ENCODE results near the gene S100A13.
A peak's percentile ranks its signal among the peaks of the same experiment; 100 is the strongest.

The S100A13 gene

DNA sequence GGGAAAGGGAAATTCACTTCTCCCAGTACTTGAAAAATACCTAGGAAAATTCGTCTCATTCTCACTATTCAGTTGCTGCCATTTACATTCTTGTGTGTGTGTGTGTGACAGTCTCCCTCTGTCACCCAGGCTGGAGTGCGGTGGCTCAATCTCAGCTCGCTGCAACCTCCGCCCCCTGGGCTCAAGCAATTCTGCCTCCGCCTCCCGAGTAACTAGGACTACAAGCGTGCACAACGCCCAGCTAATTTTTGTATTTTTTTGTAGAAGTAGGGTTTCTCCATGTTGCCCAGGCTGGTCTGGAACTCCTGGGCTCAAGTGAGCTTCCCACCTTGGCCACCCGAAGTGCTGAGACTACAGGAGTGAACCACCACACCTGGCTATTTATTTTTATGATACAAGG, 32.4 kb upstream of the S100A13 start:
- no peaks in the 10 kb centered on the region for H3K9me3 ChIP-seq (ENCODE audit: control insufficient read depth, low read length)
- H3K4me3 ChIP-seq (ENCODE audit: low read length) = no peak overlapping the region
- H3K27me3 ChIP-seq (ENCODE audit: control insufficient read depth, insufficient read depth, low read length) = no peaks in the 10 kb centered on the region
- H3K4me1 ChIP-seq (ENCODE audit: control insufficient read depth, insufficient read depth, low read length) = peaks cover 14% of the 10 kb centered on the region
- peak overlapping the region; percentile 26 for H3K9ac ChIP-seq (ENCODE audit: low read length)
- H3K36me3 ChIP-seq (ENCODE audit: control insufficient read depth, insufficient read depth, low read length) = peaks cover 5% of the 10 kb centered on the region

GRCh38 chr1:153659175-153659534, 31.9 kb upstream of the S100A13 start:
- peak overlapping the region; percentile 52 for H3K4me3 ChIP-seq (ENCODE audit: low read length)
- peak overlapping the region; percentile 80 for H3K9ac ChIP-seq (ENCODE audit: low read length)
- no peaks in the 10 kb centered on the region for H3K27me3 ChIP-seq (ENCODE audit: control insufficient read depth, insufficient read depth, low read length)
- no peaks in the 10 kb centered on the region for H3K9me3 ChIP-seq (ENCODE audit: control insufficient read depth, low read length)
- peaks cover 5% of the 10 kb centered on the region for H3K36me3 ChIP-seq (ENCODE audit: control insufficient read depth, insufficient read depth, low read length)
- H3K4me1 ChIP-seq (ENCODE audit: control insufficient read depth, insufficient read depth, low read length) = peaks cover 14% of the 10 kb centered on the region

DNA sequence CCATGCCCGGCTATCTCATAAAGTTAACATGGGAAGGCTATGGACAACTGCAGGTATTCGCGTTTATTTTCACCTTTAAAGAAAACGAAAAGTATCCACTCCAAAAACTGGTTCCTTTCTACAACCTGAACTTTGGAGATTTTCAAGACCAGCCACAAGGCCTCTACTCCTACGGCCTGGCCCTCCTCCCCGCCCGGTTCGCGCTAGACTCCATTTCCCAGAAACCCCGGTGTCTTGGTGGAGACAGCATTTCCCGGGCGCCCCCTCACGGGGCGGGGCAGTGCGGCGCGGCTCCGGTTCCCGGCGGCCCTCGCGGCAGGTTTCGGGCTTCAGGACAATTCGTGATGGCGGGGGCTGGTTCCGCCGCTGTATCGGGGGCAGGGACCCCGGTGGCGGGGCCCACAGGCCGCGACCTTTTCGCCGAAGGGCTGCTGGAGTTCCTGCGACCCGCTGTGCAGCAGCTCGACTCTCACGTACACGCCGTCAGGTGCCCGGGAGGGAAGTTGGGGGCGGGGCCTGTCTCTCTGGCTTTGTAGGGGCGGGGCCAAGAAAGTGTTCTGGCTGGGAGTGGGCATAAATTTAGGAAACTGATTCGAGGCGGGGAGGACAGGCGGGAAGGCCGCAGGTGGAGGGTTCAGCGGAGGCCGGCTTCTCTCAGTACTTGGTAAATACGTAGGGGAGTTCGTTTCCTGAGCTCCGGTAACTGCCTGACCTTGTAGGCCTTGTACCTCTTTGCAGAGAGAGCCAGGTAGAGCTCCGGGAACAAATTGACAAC, 31.3 kb upstream of the S100A13 start, which contains the start of gene SNAPIN:
Gene SNAPIN (plus strand): TSS at position 304 of the 775 bp plus-strand sequence. CDS start 41 bp downstream, at position 345.
- Histone ChIP-seq H3K4me3 (ENCODE audit: low read length) (peak within 1 kb of the TSS; percentile 52), H3K4me1 (ENCODE audit: control insufficient read depth, insufficient read depth, low read length) (peaks cover 14% of the 10 kb centered on the region), H3K36me3 (ENCODE audit: control insufficient read depth, insufficient read depth, low read length) (peaks cover 5% of the 10 kb centered on the region), H3K9ac (ENCODE audit: low read length) (peak within 1 kb of the TSS; percentile 80), H3K9me3 (ENCODE audit: control insufficient read depth, low read length) (no peaks in the 10 kb centered on the region), H3K27me3 (ENCODE audit: control insufficient read depth, insufficient read depth, low read length) (no peaks in the 10 kb centered on the region)

GRCh38 chr1:153655333-153655732, 28.0 kb upstream of the S100A13 start:
- Histone ChIP-seq H3K4me1 (ENCODE audit: control insufficient read depth, insufficient read depth, low read length) (peaks cover 22% of the 10 kb centered on the region), H3K4me3 (ENCODE audit: low read length) (no peak overlapping the region), H3K9ac (ENCODE audit: low read length) (no peak overlapping the region), H3K36me3 (ENCODE audit: control insufficient read depth, insufficient read depth, low read length) (no peaks in the 10 kb centered on the region), H3K27me3 (ENCODE audit: control insufficient read depth, insufficient read depth, low read length) (no peaks in the 10 kb centered on the region), H3K9me3 (ENCODE audit: control insufficient read depth, low read length) (no peaks in the 10 kb centered on the region)

GRCh38 chr1:153652805-153653500, 25.6 kb upstream of the S100A13 start:
- no peak overlapping the region for H3K4me3 ChIP-seq (ENCODE audit: low read length)
- peaks cover 24% of the 10 kb centered on the region for H3K4me1 ChIP-seq (ENCODE audit: control insufficient read depth, insufficient read depth, low read length)
- H3K27me3 ChIP-seq (ENCODE audit: control insufficient read depth, insufficient read depth, low read length) = no peaks in the 10 kb centered on the region
- no peaks in the 10 kb centered on the region for H3K9me3 ChIP-seq (ENCODE audit: control insufficient read depth, low read length)
- H3K9ac ChIP-seq (ENCODE audit: low read length) = no peak overlapping the region
- H3K36me3 ChIP-seq (ENCODE audit: control insufficient read depth, insufficient read depth, low read length) = no peaks in the 10 kb centered on the region

DNA sequence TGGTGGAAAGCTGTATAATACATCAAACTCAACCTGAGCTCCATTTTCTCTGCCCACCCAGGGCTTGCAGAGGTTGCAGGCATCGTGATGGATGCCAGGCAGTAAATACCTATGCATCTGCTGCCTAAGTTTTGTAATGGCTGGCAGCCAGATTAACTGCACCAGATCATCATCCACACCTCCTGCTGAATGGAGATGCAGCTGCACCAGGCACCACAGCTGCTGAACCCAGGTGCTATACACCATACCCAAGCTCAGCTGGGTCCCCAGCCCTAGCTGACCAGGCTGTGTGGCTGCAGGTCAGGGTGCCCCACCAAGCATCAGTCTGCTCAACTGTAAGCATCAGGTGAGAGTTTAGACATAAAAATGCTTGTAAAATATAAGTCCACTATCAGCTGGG, 24.5 kb upstream of the S100A13 start:
- no peaks in the 10 kb centered on the region for H3K27me3 ChIP-seq (ENCODE audit: control insufficient read depth, insufficient read depth, low read length)
- no peak overlapping the region for H3K9ac ChIP-seq (ENCODE audit: low read length)
- peaks cover 22% of the 10 kb centered on the region for H3K4me1 ChIP-seq (ENCODE audit: control insufficient read depth, insufficient read depth, low read length)
- H3K36me3 ChIP-seq (ENCODE audit: control insufficient read depth, insufficient read depth, low read length) = no peaks in the 10 kb centered on the region
- H3K4me3 ChIP-seq (ENCODE audit: low read length) = no peak overlapping the region
- no peaks in the 10 kb centered on the region for H3K9me3 ChIP-seq (ENCODE audit: control insufficient read depth, low read length)

- Histone ChIP-seq H3K36me3 (ENCODE audit: control insufficient read depth, insufficient read depth, low read length) (peaks cover 5% of the 10 kb centered on the region), H3K4me3 (ENCODE audit: low read length) (no peak overlapping the region), H3K4me1 (ENCODE audit: control insufficient read depth, insufficient read depth, low read length) (peaks cover 22% of the 10 kb centered on the region), H3K9ac (ENCODE audit: low read length) (no peak overlapping the region), H3K9me3 (ENCODE audit: control insufficient read depth, low read length) (no peaks in the 10 kb centered on the region), H3K27me3 (ENCODE audit: control insufficient read depth, insufficient read depth, low read length) (no peaks in the 10 kb centered on the region)
Observed at GRCh38 chr1:153649863-153650235, 22.5 kb upstream of the S100A13 start.

GRCh38 chr1:153649137-153649862, 22.0 kb upstream of the S100A13 start:
- H3K36me3 ChIP-seq (ENCODE audit: control insufficient read depth, insufficient read depth, low read length) = peaks cover 5% of the 10 kb centered on the region
- H3K27me3 ChIP-seq (ENCODE audit: control insufficient read depth, insufficient read depth, low read length) = no peaks in the 10 kb centered on the region
- no peak overlapping the region for H3K4me3 ChIP-seq (ENCODE audit: low read length)
- H3K9ac ChIP-seq (ENCODE audit: low read length) = no peak overlapping the region
- H3K9me3 ChIP-seq (ENCODE audit: control insufficient read depth, low read length) = no peaks in the 10 kb centered on the region
- H3K4me1 ChIP-seq (ENCODE audit: control insufficient read depth, insufficient read depth, low read length) = peaks cover 22% of the 10 kb centered on the region

GRCh38 chr1:153648000-153648643, 20.8 kb upstream of the S100A13 start:
- peaks cover 21% of the 10 kb centered on the region for H3K4me1 ChIP-seq (ENCODE audit: control insufficient read depth, insufficient read depth, low read length)

DNA sequence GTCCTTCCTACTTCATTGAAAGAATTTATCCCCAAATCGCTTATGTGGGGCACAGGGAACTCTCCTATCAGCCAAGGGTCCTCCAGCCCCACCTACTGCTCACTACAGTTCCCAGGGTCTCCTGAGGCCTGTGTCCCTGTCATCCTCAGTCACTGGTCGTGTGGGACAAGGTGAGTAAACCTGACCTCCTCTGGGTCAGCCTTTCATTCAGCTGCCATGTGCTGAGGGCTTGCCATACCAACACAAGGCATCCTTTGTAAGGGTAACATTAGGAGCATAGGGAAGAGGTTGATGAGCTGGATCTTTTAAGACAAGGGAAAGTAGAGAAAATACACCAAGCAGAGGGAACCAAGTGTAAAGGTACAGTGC, 20.0 kb upstream of the S100A13 start:
- peaks cover 5% of the 10 kb centered on the region for H3K36me3 ChIP-seq (ENCODE audit: control insufficient read depth, insufficient read depth, low read length)
- no peaks in the 10 kb centered on the region for H3K9me3 ChIP-seq (ENCODE audit: control insufficient read depth, low read length)
- H3K4me1 ChIP-seq (ENCODE audit: control insufficient read depth, insufficient read depth, low read length) = peaks cover 14% of the 10 kb centered on the region
- H3K9ac ChIP-seq (ENCODE audit: low read length) = no peak overlapping the region
- no peaks in the 10 kb centered on the region for H3K27me3 ChIP-seq (ENCODE audit: control insufficient read depth, insufficient read depth, low read length)
- no peak overlapping the region for H3K4me3 ChIP-seq (ENCODE audit: low read length)

More at GRCh38 chr1:153648000-153648643, 20.8 kb upstream of the S100A13 start:
- Histone ChIP-seq H3K27me3 (ENCODE audit: control insufficient read depth, insufficient read depth, low read length) (no peaks in the 10 kb centered on the region), H3K4me3 (ENCODE audit: low read length) (no peak overlapping the region), H3K36me3 (ENCODE audit: control insufficient read depth, insufficient read depth, low read length) (peaks cover 5% of the 10 kb centered on the region), H3K9me3 (ENCODE audit: control insufficient read depth, low read length) (no peaks in the 10 kb centered on the region), H3K9ac (ENCODE audit: low read length) (no peak overlapping the region)

DNA sequence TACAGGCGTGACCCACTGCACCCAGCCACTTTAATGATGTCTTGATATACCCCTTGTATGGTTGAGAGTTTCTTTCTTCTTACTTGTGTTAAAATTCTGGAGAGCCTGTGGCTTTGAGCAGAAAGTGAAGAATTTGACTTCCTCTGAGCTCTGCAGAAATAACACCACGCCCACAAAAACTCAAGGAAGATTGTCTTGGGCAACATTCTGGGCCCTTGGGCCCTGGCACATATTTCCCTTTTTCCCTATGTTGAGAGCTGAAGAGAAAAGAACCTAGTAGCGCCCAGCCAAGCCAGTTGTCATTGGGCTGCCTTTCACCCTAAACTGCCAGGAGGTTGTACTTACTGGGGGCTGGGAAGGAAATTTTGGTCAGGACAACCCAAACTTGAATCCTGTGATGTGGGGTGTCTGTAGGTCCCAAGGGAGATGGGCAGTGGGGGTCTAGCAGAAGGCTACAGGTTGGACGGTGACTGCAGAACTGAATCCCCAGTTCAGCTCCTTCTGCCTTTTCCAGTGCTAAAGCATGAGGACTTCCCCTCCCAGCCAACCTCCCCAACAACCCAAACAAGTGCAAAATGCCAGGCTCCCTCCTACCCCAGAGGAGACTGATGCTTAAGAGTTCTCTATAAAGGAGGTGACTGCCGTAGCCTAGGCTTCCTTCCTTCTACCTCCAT, 19.5 kb upstream of the S100A13 start:
- Histone ChIP-seq H3K36me3 (ENCODE audit: control insufficient read depth, insufficient read depth, low read length) (peaks cover 8% of the 10 kb centered on the region), H3K27me3 (ENCODE audit: control insufficient read depth, insufficient read depth, low read length) (no peaks in the 10 kb centered on the region), H3K4me1 (ENCODE audit: control insufficient read depth, insufficient read depth, low read length) (peaks cover 14% of the 10 kb centered on the region), H3K9ac (ENCODE audit: low read length) (no peak overlapping the region), H3K4me3 (ENCODE audit: low read length) (no peak overlapping the region), H3K9me3 (ENCODE audit: control insufficient read depth, low read length) (no peaks in the 10 kb centered on the region)
